Activated CD4-positive, alpha-beta T cell treated with anti-CD3 and anti-CD28 coated beads, Interleukin-2, Interleukin-6, amounts not matched to agents 100 ng/mL and 50 ng/mL, durations not matched to agents 16 hours and 8 hours (primary cell): ENCODE data around the gene SASH1.
"Not testable (repeated sequence)": the region's sequence is repeated elsewhere in the genome, so short reads cannot be mapped to it uniquely, and the experiment has no call there.

Experiments
- DNase-seq: peaks from one replicate; pipeline ENCODE4 v3.0.0-alpha.2; 2020

The SASH1 gene

DNA sequence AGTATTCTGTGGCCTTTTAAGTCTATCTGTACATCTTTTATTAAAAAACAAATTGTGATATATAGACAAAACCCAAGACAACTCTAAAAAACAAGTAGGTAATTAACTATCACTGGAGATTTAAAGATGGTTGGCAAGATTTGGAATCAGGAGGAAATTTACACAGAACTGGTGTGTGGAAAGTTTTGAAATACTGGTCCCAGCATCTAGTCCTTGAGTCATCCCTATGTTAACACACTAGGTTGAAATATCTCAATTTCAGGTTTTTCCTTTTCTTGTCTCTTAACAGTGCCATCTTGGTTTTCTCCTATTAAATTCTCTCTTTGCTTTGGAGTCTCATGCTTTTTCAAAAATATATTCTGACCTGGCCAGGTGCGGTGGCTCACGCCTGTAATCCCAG is 27.5 kb downstream of the SASH1 start:
- DNase-seq = no peak

DNA sequence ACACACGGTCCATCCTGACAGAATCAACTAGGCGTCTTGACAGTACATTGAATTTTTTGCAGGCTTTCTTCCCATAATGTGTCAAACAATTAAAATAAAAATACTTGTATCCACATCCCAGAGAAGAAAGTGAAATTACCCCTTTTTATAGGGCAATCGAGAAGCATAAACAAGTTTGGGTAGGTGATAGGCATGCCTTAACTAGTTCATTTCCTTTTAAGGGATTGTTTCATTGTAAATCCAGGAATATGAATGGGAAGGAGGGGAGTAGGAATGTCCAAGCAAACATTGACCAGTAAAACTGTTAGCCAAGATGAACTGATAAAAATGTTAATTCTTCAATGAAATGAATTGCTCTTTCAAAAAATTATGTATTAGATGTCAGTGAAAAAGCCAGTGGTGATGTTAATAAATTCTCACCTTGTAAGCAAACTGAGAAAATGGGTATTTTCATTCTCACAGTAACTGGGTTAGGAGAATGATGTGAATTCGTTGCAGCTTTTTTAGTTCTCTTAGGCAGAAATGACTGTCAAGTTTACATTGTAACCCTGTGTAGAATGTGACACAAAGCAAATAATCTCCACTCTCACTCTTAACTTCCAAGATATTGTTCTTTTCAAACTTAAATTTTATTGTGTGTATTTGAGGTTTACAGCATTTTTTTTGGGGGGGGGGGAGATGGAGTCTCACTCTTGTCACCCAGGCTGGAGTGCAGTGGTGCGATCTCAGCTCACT is 31.6 kb downstream of the SASH1 start:
- no peak for DNase-seq

DNA sequence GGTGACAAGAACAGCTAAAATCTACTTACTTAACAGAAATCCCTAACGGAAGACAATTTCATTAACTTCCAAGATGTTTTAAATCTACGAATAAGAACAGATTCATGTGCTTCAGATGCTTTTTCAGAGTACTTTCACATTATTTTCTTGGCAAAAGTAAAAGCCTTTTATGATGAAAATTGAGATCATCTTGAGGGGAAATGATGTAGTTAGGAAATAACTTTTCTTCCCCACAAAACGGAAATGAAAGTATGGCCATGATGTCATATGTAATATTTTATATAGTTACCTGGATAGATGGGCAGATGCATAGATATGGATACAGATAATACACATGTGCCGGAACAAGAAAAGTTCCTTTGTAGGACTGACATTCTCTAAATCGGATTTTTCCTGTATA is 32.8 kb downstream of the SASH1 start:
- DNase-seq = no peak

DNA sequence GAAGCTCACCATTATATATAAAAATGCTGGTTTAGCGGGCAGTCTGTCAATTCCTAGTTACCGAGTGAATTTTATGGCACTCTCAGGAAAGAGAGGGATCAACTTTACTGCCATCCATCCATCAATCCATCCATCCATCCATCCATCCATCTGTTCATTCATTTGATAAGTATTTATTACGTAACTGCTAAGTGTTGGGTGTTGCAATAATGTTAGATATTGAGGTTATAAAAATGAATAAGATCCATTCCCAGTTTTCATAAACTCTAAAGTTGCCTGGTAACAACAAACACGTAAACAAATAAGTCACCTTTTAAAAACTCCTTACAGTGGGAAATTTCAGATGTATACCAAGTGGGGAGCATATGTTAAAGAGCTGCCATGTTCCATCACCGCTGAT is 36.8 kb downstream of the SASH1 start:
- no peak for DNase-seq

DNA sequence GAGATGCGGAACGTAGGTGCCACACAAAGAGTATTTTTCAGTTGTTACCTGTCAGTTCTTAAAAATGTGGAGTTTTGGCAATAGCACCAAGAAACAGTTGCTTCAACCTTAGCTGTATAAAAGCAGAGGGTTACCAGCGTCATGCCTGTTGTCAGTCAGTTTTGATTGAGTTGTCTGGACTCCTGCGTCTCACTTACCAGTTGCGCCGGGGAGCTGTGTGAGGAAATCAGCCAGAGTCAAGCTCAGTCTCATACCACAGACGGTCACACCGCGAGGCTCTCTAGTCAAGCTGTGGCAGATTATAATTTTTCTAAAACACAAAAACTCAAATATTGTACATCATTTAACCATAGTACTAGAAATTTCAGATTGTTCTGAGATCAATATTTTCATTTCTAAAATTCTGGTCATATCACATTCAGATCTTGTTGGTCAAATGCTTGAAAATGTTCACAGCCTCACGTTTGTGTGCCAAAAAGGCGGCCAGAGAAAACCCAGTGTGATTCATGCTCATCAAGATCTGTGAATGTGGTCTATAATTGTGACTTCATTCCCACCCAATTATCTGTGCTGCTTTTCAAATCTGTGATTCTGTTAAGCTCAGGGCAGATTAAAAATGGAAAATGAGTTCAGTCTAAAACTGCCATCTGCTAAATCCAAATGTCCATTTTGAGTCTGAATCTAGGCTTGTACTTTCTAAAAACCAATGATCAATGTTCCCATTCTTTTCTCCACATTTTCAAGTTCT is 37.5 kb downstream of the SASH1 start:
- DNase-seq = no peak

DNA sequence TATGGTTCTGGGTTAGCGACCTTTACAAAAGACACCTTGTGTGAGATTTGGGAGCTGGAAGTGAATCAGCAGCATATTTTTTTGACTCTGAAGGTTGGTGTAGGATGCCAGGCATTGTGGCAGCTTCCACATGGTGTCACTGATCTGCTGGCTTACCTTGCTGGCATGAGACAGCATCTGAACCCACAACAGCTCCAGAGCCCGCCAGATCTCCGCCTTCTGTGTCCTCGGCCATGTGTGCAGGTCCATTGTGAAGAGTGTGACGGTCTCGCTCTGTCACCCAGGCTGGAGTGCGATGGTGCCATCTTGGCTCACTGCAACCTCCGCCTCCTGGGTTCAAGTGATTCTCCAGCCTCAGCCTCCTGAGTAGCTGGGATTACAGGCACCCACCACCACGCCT is 39.4 kb downstream of the SASH1 start:
- DNase-seq = not testable (repeated sequence)

DNA sequence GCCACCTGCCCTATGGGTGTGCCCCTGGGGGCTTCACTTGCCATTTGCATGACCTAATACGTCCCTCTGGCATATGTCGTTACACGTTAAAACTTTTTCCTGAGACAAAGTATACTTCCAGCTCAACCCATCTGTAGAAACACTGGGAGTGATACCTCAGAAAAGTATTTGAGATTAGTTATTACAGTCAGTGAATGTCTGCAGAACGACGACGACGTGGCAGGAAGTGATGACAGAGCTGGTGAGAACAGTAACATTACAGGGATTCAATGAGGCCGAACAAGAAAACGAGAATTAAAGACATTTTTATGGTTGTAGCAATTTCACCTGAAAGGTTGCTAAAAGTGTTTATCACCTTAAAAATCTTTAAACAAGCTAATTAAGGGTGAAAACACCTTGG is 40.2 kb downstream of the SASH1 start:
- no peak for DNase-seq

DNA sequence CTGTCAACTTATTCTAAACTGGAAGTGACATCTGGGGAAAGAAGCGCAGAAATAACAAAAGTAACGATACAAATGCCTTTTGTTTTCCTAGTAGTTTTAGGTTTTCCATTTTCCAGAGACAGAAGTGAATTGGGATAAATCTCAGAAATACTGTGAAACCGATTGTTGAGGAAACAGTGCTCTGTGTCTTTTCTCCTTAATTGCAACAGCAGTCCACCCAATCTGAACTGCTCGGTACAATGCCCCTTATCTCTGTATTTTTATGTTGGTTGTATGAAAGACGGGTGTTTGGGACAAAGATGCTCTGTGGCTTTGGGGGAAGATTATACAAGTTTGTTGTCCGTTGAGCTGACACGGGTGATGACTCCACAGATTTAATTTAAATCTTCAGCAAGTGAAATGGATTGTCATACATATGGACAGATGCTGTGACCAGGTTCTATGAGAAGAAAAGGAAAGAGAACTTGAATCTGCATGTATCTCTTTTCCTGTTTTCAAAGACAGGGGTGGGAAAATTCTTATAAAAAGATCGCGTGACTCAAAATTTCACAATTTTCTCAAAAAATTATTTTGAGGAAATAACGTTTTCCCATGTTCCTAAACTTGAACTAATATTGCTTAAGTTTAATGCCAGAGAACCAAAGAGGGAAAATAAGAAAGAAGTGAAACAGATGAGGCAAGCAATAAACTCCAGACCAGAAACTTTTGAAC is 41.2 kb downstream of the SASH1 start:
- no peak for DNase-seq

DNA sequence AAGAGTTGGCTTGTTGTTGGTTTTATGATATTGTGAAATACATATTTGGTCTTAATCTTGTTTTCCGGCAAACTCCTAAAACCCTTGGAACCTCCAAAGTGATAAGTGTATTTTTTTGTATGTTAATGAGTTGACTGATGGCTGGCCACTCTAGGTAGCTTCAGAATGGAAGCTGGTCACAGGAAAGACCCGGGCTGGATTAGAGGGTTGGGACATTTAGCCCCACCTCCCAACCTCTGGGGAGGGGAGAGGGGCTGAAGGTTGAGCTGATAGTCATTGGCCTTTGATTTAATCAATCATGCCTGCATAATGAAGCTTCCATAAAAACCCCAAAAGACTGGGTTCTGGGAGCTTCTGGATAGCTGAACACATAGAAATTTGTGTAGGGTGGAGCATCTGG is 42.7 kb downstream of the SASH1 start:
- no peak for DNase-seq

DNA sequence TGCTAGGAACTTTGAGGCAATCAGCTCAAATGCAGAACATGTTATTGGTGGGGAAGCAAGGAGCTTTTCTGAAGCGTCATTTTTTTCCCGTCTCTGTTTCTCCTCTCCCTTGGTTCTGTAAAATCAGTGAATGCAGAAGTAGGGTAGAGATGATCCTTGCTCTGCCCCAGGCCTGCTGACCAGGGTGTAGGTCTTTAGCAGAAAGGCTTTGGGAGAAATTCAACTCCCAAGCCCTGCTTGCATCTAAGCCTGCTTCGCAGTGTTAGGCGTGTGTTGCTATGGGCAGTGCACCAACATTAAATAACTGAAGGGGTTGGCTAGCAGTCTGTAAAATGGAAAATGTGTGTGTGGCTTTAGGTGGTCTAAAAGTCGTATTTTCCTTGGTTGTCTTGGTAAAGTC is 45.9 kb downstream of the SASH1 start:
- no peak for DNase-seq

DNA sequence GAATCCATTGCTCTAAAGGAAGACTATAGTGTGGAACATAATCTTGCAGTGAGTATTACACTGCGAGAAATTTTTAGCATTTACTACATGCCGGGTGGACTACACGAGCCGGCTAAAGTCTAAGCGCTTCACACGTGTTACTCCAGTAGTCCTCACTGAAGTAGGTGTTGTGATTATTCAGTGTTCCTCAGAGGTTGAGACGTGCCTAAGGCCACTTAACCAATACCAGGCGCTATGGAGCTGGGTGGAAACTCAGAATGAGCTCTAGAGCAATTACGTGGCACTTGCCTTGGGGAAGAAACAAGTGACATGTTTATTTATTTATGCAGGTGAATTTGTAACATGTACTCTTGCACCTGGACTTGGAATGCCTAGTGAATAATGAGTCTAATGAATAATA is 46.4 kb downstream of the SASH1 start:
- no peak for DNase-seq

DNA sequence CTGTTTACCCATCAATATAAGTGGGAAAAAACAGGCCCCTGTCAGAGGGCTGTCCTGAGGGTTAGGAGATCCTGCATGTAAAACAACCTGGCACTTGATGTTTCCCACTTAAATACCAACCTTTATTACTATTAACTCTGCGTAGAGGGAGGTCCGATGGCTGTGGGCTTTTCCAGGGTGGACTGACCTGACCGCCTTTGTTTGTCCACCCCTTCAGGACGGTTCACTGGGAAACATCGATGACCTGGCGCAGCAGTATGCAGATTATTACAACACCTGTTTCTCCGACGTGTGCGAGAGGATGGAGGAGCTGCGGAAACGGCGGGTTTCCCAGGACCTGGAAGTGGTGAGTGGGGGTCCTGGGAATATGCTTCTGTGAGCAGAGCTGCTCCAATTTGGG is 47.3 kb downstream of the SASH1 start:
- DNase-seq = no peak

DNA sequence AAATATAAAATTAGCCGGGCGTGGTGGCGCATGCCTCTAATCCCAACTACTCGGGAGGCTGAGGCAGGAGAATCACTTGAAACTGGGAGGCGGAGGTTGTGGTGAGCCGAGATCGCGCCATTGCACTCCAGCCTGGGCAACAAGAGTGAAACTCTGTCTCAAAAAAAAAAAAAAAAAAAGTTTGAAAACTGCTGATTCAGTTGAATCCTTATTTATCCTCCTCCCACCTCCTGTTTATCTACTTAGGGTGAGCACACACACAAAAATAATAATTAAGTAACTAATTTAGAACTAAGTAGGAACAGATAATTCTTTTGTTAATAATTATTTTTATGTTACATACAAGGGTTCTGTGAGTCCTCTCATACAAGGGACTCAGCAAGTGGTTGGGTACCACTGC is 49.5 kb downstream of the SASH1 start:
- DNase-seq = not testable (repeated sequence)

DNA sequence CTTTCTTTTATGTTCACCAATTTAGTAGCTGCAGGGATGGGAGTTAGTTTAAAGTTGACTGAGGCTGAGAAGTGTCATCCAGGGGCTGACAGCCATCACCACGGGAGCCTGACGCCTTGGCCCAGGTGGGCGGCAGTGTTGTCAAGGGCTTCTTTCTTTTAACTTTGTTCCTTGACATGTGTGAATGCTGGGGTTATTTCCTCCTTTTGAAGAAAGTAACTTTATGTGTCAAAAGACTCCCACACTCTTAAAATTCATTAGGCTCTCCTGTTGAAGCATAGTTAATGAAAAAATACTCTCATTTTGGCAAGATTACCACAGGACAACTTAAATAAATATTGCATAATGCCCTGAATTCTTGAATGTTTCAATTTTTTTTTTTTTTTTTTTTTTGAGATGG is 50.0 kb downstream of the SASH1 start:
- no peak for DNase-seq

DNA sequence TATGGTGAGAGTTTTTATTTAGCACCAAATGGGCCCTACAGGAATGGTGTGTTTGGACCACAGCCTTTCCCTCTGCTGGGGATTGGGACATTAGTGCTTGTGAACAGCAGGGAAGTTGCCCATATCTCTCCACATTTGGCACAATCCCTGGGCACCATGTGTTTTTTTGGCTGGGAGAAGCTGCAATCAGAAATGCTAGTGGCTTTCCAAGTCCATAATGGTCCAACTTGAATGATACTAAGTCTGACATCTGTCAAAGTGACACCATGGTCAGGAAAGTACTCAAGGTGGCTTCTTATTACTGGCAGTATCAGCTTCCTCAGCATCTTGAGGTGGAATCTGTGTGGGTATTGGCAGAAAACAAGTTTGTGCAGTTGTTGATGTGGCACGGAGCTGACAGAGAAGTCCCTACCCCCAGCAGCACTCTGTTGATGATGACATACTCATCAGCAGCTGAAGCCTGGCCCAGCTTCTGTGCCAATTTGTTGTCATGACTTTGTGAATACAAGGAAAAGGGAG is 53.0 kb downstream of the SASH1 start:
- DNase-seq = no peak

DNA sequence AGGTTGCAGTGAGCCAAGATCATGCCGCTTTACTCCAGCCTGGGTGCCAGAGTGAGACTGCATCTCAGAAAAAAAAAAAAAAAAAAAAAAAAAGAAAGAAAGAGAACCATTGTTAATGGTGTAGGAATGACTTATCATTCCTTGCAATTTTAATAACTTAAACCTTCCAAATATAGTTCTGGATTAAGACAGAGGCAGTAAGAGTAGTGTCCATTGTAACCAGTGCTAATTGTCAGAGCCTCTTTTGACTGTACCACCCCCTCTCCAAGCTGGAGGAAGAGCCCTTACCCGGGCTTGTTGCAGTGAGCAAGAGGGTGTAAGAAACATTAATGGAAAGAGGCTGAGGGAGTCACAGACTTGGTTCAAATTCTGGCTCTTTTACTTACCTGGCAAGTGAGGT is 53.8 kb downstream of the SASH1 start:
- no peak for DNase-seq

DNA sequence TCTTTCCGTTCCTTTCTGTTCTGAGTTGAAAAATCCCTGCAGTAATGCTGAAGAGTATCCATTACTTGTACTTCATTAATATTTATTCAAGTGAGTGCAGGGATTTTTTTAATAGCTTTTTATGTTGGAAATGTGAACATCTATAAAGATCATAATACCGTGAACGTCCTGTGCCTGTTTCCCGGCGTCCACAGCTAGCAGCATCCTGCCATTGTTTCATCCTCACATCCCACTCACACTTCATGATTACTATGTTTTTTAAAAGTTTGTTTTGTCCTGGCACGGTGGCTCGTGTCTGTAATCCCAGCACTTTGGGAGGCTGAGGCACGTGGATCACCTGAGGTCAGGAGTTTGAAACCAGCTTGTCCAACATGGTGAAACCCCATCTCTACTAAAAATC is 54.3 kb downstream of the SASH1 start:
- no peak for DNase-seq

DNA sequence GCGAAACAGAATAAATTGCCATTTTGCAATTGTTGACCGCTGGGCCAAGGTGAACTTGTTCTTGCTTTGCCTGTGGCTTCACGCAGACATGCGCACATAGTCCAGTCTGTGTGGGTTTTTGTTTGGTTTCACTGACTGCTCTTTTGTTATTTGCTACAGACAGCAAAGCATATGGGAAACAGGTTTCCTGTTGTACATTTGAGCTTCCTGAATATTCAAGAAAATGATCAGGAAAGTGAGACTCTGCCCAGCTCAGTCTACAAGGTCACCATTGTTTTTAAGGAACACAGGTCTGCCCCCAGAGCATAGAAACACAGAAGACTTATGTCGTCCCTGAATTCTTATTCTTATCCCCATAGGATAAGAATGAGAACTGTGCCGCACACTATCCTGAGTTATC is 55.6 kb downstream of the SASH1 start:
- DNase-seq = no peak

DNA sequence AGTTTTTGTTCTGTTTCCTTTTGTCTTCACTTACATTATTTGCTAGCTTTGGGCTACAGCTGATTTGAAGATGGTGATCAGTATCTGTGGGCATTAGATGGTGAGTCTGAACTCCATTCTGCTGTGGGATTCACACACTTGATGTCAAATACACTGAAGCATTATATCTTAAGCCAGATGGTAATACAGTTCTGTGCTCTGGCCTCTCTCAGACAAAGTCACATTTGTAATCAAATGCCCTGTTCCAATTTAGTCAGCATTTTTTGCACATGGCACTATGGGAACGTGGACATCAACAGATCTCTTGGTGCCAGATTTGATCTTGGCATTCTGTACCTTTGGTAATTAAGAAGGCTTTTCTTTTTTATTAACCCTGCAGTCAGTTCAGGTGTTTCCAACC is 56.0 kb downstream of the SASH1 start:
- no peak for DNase-seq

DNA sequence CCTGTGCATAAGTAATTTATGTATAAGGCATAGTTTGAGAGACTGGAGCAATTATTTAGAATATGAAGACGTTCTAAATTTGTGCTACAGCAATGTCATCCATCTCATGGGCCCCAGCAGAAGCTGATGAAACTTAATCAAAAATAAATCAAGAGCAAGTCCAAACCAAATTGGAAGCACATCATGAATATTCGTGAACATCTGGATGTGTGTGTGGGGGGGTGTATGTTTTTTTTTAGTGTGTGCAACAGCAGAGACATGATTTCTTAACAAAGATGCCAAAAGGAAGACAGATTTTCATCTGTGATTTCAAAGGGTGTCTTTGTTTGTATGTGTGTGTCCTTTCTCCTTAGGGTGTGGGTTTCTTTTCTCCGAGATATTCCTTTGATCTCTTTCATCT is 58.9 kb downstream of the SASH1 start:
- no peak for DNase-seq

DNA sequence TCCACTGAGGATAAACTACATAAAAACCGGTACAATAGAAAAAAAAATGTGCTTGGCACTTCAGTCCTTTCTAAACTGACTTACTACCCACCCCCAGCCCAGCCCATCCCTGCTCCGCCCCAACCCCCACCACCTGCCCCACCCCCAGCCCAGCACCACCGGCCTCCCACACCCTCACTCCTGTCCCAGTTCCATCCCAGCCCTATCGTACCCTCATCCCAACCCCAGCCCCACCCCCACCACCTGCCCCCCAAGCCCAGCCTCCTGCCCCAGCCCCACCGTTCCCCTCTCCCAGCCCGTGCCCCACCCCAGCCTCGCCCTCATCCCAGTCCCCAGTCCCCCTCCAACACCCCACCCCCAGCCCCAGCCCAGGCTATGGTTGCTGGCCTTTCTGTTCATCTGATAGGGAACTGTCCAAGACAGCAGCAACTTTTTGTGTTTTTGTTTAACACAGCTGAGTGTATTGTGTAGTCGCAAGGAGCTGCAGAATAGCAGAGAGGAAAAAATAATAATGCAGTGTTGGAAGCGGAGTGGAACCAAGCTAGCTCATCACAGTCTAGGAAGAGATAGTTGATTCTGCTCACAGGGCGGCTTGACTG is 61.9 kb downstream of the SASH1 start:
- no peak for DNase-seq

DNA sequence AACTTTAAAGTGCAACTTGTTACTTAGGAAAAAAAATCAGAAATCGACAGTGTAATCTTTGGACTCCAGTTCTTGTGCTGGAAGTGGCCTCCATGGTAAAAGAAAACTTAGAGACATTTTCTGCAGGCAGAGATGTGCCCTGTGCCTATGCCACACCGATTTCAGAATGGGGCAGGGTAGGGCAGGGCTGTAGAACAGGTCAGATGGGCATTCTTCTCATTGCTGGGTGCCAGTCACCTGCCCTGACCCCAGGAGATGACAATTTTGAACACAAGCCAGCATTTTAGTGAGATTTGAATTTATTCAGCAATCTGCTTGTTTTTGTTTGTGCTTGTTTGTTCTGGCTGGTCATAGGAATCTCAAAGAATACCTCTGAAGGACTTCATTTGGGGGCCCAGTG is 63.3 kb downstream of the SASH1 start:
- DNase-seq = no peak

DNA sequence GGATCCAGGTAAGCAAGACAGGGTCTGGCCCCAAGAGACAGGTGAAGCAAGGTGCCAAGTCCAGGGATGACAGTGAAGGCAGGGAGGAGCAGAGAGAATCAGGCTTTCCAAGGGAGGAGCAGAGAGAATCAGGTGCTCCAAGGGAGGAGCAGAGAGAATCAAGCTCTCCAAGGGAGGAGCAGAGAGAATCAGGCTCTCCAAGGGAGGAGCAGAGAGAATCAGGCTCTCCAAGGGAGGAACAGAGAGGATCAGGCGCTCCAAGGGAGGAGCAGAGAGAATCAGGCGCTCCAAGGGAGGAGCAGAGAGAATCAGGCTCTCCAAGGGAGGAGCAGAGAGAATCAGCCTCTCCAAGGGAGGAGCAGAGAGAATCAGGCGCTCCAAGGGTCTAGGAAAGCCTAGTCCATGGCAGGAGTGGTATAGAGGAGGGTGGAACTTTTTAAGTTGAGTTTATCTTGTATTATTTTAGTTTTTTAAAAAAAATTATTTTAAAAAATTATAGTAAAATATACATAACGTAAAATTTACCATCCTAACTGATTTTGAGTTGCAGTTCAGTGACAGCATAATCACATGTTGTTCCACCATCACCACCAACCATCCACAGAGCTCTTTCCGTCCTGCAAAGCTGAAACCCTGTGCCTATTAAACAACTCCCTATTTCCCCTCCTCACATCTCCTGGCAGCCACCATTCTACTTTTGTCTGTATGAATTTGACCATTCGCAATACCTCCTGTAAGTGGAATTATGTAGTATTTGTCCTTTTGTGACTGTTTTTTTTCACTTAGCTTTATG is 64.1 kb downstream of the SASH1 start:
- no peak for DNase-seq
